Body of pancreas (tissue), 4 donors: Measurements from ENCODE around the gene BCL2L11.

ENCODE experiments used
- CTCF ChIP-seq, 7 experiments: fragments of 450-650 bp in 4 of 7; fragments of 200-600 bp in 3 of 7; sonication (generic) in 3 of 7; IDR thresholded peaks; one replicate each; pipeline ENCODE4 v1.5.1; 2016 to 2019; ENCODE audit warnings: antibody characterized with exemption in 7 of 7
- POLR2A ChIP-seq, 3 donors: fragments of 450-650 bp; IDR thresholded peaks; one replicate each; pipeline ENCODE4 v1.6.1; 2016; ENCODE audit warnings: antibody characterized with exemption in 3 of 3, mild to moderate bottlenecking in 2 of 3

GRCh38 chr2:111207851-111208250 lies 87.1 kb downstream of the BCL2L11 start:
- TF ChIP-seq CTCF (IDR thresholded peaks at IDR 0.05) (no peak), POLR2A (IDR thresholded peaks at IDR 0.05) (no peak)
